GM12872 (cell line): ENCODE data around the gene ELOB.

Experiments used
- TF ChIP-seq, protein P1 (sequence below): IDR thresholded peaks from 3 replicates; pipeline ENCODE4 v1.5.1; 2011; ENCODE audit warnings: low read depth, mild to moderate bottlenecking, low read length, moderate library complexity; ENCODE audit not compliant: insufficient read depth

ELOB gene

DNA sequence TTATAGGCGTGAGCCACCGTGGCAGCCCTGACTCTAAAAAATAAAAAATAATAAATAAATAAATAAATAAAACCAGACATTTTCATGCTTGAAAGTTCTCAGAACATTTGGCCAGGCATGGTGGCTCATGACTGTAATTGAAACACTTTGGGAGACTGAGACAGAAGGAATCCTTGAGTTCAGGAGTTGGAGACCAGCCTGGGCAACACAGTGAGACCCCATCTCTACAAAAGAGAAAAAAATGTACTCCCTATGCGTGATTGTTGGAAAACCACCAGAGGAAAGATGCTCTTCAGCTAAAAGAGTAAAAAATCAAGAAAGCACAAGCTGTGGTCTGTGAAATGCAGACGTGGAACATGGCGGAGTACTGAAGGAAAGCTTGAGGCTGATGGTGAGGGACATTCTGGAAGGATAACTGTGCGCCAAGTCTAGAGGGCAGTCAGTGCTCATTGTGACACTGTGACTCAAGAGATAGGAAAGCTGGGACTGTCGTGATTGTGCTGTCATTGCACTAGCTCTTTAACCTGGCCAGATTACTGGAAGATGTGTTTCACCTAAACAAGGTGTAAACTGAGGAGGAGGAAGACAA is 52.9 kb downstream of the ELOB start:
- TF ChIP-seq, protein P1, sequence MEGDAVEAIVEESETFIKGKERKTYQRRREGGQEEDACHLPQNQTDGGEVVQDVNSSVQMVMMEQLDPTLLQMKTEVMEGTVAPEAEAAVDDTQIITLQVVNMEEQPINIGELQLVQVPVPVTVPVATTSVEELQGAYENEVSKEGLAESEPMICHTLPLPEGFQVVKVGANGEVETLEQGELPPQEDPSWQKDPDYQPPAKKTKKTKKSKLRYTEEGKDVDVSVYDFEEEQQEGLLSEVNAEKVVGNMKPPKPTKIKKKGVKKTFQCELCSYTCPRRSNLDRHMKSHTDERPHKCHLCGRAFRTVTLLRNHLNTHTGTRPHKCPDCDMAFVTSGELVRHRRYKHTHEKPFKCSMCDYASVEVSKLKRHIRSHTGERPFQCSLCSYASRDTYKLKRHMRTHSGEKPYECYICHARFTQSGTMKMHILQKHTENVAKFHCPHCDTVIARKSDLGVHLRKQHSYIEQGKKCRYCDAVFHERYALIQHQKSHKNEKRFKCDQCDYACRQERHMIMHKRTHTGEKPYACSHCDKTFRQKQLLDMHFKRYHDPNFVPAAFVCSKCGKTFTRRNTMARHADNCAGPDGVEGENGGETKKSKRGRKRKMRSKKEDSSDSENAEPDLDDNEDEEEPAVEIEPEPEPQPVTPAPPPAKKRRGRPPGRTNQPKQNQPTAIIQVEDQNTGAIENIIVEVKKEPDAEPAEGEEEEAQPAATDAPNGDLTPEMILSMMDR, result no peak
